ENCODE results near the gene GSC2. TPM values are rescaled to one million over a fixed set of nuclear protein-coding genes. Genes with fewer than 3 reads are reported as not detected.

GSC2 gene
- total and polyA plus RNA-seq, 9 of the 15 experiments (the other 6 are each of a cell fraction or from before 2014, with no cell fraction given): not detected

DNA sequence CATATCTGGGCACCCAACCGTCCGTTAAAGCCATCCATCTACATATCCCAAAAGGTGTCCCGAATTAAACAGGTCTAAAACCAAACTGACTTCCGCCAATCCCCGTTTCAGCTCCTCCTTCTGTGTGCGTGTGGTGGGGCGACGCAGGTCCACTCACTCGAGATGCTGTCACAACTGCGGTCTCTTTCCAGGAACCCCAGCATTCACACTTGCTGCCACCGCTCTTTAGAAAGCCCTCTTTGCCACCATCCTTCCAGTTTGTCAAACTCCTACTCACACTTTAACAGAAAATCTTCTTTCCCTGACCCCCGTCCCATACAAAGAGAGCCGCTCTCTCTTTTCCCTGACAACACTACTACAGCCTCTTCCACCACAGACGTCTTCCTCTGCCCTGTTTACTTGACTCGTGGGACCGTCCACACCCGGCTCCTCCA, 6.1 kb downstream of the GSC2 start (continued):
- TF ChIP-seq, protein P1, sequence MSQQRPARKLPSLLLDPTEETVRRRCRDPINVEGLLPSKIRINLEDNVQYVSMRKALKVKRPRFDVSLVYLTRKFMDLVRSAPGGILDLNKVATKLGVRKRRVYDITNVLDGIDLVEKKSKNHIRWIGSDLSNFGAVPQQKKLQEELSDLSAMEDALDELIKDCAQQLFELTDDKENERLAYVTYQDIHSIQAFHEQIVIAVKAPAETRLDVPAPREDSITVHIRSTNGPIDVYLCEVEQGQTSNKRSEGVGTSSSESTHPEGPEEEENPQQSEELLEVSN (IDR thresholded peaks at IDR 0.05; ENCODE audit: borderline replicate concordance in 1 of 2, extremely low read depth in 1 of 2, insufficient read depth in 1 of 2, insufficient read length in 1 of 2, low read depth in 1 of 2, low read length in 1 of 2, poor library complexity in 1 of 2, severe bottlenecking in 1 of 2): peak in 1 of 2 experiments; percentile 4
- 0 out of 2 replicates have a peak, but pooled peaks have one; percentile 21 for TF ChIP-seq DPF2 (IDR thresholded peaks at IDR 0.05)
- no peak for TF ChIP-seq DIDO1 (tag; IDR thresholded peaks at IDR 0.05; ENCODE audit: low read depth)
- no peak for TF ChIP-seq PBX2 (CRISPR knock-in tag; IDR thresholded peaks at IDR 0.05; ENCODE audit: low read depth)
- no peak for TF ChIP-seq PBX2 (tag; conservative IDR thresholded peaks at IDR 0.05; ENCODE audit: low read depth)
- TF ChIP-seq MTA3 (IDR thresholded peaks at IDR 0.05; ENCODE audit: borderline replicate concordance): no peak
- TF ChIP-seq, protein P2, sequence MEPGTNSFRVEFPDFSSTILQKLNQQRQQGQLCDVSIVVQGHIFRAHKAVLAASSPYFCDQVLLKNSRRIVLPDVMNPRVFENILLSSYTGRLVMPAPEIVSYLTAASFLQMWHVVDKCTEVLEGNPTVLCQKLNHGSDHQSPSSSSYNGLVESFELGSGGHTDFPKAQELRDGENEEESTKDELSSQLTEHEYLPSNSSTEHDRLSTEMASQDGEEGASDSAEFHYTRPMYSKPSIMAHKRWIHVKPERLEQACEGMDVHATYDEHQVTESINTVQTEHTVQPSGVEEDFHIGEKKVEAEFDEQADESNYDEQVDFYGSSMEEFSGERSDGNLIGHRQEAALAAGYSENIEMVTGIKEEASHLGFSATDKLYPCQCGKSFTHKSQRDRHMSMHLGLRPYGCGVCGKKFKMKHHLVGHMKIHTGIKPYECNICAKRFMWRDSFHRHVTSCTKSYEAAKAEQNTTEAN (CRISPR knock-in tag; IDR thresholded peaks at IDR 0.05): no peak
- TF ChIP-seq ZNF23 (CRISPR knock-in tag; IDR thresholded peaks at IDR 0.05): no peak
- TF ChIP-seq PHB2 (IDR thresholded peaks at IDR 0.05; ENCODE audit: low read depth): peak; percentile 19; the same call in 1 of the 2 replicates
- no peak for TF ChIP-seq ZNF134 (CRISPR knock-in tag; conservative IDR thresholded peaks at IDR 0.05)
- TF ChIP-seq SMAD2 (IDR thresholded peaks at IDR 0.05; ENCODE audit: low read depth, low read length): no peak
- peak; percentile 79 for TF ChIP-seq MIER1 (IDR thresholded peaks at IDR 0.05; ENCODE audit: low read depth)
- TF ChIP-seq PKNOX1 (IDR thresholded peaks at IDR 0.05): 0 out of 2 replicates have a peak, but pooled peaks have one; percentile 7
- no peak for TF ChIP-seq ELK1 (CRISPR knock-in tag; IDR thresholded peaks at IDR 0.05)
- TF ChIP-seq HLTF (IDR thresholded peaks at IDR 0.05): no peak; the same call in none of the 2 replicates
- TF ChIP-seq NFE2L1 (tag; IDR thresholded peaks at IDR 0.05; ENCODE audit: borderline replicate concordance, low read depth): no peak
- no peak for TF ChIP-seq CHD4 (IDR thresholded peaks at IDR 0.05; ENCODE audit: insufficient read depth, insufficient replicate concordance, low read depth, low read length, poor library complexity, severe bottlenecking)
- no peak for TF ChIP-seq ZNF311 (CRISPR knock-in tag; IDR thresholded peaks at IDR 0.05)
- no peak for TF ChIP-seq SMARCB1 (IDR thresholded peaks at IDR 0.05; ENCODE audit: insufficient read length, low read depth)
- TF ChIP-seq ZNF324 (CRISPR knock-in tag; IDR thresholded peaks at IDR 0.05): no peak

All from K562 (cell line).